AG09319 (cell line): ENCODE measurements around the gene GNAQ.

ENCODE experiments used
- DNase-seq: peaks from one replicate; pipeline ENCODE4 v3.0.0-alpha.2; 2010; ENCODE audit warnings: low read depth; ENCODE audit errors: extremely low read depth
- TF ChIP-seq, protein P1 (sequence below): IDR thresholded peaks from 2 replicates; pipeline ENCODE4 v1.5.1; 2011; ENCODE audit warnings: low read depth, mild to moderate bottlenecking, inconsistent platforms, low read length, moderate library complexity

Gene GNAQ

DNA sequence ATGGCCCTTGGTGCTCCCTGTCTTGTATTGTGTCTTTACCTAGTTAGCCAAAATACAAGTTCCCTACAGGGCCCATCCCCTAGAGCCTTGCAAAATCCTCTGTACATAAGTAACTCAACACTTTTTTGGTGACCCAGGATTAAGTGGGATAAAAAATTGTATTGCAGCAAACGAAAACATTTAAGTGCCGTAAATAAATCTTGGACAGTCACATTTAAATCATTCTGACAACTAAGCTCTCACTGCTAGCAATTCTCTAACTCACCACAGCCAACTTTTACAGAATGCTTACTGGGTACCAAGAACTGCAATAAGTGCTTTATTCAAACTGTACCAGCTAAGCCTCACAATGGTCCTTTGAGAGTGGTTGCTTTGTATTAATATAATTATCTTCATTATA is 56.6 kb downstream of the GNAQ start:
- TF ChIP-seq, protein P1, sequence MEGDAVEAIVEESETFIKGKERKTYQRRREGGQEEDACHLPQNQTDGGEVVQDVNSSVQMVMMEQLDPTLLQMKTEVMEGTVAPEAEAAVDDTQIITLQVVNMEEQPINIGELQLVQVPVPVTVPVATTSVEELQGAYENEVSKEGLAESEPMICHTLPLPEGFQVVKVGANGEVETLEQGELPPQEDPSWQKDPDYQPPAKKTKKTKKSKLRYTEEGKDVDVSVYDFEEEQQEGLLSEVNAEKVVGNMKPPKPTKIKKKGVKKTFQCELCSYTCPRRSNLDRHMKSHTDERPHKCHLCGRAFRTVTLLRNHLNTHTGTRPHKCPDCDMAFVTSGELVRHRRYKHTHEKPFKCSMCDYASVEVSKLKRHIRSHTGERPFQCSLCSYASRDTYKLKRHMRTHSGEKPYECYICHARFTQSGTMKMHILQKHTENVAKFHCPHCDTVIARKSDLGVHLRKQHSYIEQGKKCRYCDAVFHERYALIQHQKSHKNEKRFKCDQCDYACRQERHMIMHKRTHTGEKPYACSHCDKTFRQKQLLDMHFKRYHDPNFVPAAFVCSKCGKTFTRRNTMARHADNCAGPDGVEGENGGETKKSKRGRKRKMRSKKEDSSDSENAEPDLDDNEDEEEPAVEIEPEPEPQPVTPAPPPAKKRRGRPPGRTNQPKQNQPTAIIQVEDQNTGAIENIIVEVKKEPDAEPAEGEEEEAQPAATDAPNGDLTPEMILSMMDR: no peak

DNA sequence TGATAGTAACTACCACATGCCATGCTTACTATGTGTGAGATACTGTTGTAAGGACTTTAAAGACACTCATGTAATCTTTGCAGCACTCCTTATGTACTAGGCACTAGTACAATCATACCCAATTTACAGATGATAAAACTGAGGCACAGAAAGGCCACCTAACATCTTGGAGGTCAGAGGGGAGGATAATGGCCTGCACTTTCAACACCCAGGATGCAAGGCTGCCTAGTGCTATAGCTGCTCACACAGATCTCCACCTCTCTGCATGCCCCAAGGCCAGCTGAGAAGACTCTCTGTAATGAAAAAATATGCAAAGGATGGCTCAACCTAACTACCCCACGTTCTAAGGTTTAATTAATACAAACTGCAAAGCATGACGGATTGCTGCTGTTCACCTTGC is 57.2 kb downstream of the GNAQ start:
- TF ChIP-seq, protein P1: no peak
- no peak for DNase-seq

More for the DNA sequence above, 56.6 kb downstream of the GNAQ start:
- DNase-seq: no peak

DNA sequence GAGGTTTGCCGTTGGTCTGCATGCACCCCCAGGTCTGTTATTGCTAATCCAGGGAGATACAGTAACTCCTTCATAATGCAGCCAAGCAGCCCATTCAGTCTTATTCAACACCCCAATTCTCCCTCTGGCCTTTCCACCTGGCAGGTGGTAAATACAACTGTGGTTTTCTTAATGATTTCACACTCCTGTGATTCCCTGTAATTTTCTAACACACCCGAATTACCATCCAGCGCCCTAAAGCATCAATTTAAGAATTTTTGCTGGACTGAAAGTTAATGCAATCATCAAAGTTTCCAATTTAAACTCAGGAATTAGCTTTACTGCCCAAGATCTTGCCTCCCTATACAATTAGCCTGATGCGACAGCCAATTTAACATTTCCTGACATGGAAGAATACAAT is 62.5 kb downstream of the GNAQ start:
- no peak for DNase-seq

DNA sequence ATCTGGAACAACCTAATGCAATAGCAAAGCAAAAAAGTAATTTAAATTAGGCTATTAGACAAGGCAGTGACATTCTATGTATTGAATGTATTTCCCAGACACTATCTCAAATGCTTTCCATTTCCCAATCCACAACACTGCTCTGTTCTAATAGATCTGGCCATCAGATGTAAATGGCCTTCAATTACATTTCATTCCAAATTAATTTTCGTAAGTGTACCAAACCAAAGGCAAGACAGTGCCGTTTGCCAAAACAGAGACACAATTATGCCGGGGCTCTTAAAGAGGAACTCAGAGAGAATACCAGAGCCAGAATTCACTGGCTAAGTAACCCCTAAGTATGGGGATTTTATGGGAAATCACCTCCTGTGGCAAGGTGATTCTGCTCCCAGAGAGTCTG is 63.1 kb downstream of the GNAQ start:
- no peak for DNase-seq
- TF ChIP-seq, protein P1: no peak

More for the DNA sequence above, 62.5 kb downstream of the GNAQ start:
- TF ChIP-seq, protein P1: no peak

DNA sequence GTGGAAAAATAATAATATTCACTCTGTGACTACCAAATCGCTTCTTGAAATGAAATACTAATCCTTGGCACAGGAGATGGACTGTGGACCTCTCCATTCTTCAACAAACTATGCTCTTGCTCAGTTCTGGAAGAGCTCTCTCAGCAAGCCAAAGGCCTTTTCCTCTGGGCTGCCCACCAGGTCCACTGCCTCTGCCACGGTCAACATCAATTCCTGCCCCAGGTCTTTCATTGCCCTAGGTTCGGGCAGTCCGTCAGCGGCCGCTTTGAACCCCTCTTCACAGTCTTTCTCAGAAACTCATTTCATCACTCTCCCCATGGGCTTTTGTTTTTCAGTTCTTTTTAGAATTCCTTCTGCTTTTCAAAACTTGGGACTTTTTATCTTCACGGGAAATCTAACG is 64.9 kb downstream of the GNAQ start:
- TF ChIP-seq, protein P1: no peak
- DNase-seq: no peak

DNA sequence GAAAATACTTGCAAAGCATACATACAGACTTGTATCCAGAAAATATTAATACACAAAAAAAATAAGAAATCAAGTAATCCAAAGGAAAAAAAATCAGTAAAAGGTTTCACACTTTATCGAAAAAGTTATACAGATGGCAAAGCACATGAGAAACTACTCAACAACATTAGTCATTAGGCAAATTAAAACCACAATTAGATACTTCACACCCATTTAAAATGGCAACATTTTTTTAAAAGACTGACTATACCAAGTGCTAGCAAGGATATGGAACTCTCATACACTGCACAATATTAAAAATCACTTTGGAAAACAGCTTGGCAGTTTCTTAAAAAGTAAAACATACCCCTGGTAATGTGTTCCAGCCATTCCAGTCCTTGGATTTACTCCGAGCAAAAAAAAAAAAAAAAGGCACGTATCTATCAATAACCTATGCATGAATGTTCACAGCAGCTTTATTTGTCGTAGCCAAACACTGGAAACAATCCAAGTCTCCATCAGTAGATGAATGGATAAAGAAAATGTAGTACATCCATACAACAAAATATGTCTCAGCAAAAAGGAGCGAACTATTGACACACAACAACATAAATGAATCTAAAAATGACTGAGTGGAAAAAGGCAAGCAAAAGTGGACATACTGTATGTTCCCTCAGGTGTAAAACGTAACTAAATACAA is 66.0 kb downstream of the GNAQ start:
- DNase-seq: no peak
- TF ChIP-seq, protein P1: no peak

DNA sequence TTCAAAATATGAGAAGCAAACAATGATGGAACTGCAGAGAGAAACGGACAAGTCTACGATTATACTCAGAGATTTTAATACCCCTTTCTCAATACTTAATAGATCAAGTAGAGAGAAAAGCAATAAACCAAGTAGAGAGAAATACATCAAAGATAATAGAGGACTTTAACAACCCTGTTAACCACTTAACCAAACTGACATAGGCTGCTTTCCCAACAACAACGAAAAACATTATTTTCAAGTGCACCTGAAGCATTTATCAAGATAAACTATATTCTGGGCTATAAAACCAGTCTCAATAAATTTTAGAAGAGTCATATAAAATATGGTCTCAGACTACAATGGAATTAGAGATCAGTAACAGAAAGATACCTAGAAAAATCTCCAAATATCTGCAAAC is 67.4 kb downstream of the GNAQ start:
- TF ChIP-seq, protein P1: no peak
- DNase-seq: no peak
